Lower leg skin (tissue), 3 donors: ENCODE measurements around the gene VCP.

Source experiments
- POLR2A ChIP-seq, 2 donors: fragments of 450-650 bp; IDR thresholded peaks; one replicate each; pipeline ENCODE4 v1.6.1; 2016 to 2017; ENCODE audit warnings: antibody characterized with exemption in 2 of 2, mild to moderate bottlenecking in 1 of 2, moderate library complexity in 1 of 2
- TF ChIP-seq, protein P1 (sequence below), 3 donors: fragments of 450-650 bp; IDR thresholded peaks; one replicate each; pipeline ENCODE4 v1.5.1; 2016; ENCODE audit warnings: antibody characterized with exemption in 3 of 3, mild to moderate bottlenecking in 3 of 3, moderate library complexity in 2 of 3

DNA sequence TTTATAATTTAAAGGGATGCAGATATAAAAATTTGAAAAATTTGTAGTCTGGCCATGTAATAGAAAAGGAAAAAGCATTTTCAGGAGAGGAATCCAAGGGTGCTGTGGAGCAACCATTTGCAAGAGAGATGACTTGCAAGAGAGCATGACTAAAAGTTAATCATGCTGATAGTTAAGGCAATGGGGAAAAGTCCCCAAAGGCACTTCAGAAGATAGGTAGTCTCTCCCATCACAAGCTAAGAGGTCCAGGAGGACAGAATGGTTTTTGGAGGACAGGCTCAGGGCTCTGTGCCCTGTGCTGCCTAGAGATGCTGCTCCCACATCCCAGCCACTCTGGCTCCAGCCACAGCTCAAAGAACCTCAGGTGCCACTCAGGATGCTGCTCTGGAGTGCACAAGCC lies 44.1 kb downstream of the VCP start:
- TF ChIP-seq, protein P1, sequence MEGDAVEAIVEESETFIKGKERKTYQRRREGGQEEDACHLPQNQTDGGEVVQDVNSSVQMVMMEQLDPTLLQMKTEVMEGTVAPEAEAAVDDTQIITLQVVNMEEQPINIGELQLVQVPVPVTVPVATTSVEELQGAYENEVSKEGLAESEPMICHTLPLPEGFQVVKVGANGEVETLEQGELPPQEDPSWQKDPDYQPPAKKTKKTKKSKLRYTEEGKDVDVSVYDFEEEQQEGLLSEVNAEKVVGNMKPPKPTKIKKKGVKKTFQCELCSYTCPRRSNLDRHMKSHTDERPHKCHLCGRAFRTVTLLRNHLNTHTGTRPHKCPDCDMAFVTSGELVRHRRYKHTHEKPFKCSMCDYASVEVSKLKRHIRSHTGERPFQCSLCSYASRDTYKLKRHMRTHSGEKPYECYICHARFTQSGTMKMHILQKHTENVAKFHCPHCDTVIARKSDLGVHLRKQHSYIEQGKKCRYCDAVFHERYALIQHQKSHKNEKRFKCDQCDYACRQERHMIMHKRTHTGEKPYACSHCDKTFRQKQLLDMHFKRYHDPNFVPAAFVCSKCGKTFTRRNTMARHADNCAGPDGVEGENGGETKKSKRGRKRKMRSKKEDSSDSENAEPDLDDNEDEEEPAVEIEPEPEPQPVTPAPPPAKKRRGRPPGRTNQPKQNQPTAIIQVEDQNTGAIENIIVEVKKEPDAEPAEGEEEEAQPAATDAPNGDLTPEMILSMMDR (IDR thresholded peaks at IDR 0.05), result no peak
- no peak for TF ChIP-seq POLR2A (IDR thresholded peaks at IDR 0.05)
